Measurements from ENCODE around the gene OST4. TPM values are rescaled to one million over a fixed set of nuclear protein-coding genes. Genes with fewer than 3 reads are reported as not detected.

OST4 gene
- total RNA-seq, 4 donors from 2014 or later, result 221 to 396 (median 282) TPM

DNA sequence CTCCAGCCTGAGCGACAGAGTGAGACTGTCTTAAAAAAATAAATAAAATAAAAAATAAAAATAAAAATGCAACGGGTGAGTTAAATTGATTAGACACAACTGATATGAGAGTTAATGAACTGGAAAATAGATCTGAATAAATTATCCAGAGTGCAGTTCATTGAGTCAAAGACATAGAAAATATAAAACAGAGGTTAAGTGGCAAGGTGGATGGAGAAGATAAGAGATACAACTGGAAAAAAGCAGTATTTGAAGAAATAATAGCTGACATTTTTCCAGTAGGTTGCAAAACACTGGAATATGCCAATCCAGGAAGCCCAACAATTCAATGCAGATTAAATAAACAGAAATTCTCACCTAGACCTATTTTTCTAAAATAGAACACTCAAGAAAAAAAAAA, 36.8 kb upstream of the OST4 start:
- DNase-seq (ENCODE audit: low spot score) (no peak), ATAC-seq (ENCODE audit: low FRiP score) (no peak)
- TF ChIP-seq, protein P1, sequence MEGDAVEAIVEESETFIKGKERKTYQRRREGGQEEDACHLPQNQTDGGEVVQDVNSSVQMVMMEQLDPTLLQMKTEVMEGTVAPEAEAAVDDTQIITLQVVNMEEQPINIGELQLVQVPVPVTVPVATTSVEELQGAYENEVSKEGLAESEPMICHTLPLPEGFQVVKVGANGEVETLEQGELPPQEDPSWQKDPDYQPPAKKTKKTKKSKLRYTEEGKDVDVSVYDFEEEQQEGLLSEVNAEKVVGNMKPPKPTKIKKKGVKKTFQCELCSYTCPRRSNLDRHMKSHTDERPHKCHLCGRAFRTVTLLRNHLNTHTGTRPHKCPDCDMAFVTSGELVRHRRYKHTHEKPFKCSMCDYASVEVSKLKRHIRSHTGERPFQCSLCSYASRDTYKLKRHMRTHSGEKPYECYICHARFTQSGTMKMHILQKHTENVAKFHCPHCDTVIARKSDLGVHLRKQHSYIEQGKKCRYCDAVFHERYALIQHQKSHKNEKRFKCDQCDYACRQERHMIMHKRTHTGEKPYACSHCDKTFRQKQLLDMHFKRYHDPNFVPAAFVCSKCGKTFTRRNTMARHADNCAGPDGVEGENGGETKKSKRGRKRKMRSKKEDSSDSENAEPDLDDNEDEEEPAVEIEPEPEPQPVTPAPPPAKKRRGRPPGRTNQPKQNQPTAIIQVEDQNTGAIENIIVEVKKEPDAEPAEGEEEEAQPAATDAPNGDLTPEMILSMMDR (IDR thresholded peaks at IDR 0.05), result no peak

DNA sequence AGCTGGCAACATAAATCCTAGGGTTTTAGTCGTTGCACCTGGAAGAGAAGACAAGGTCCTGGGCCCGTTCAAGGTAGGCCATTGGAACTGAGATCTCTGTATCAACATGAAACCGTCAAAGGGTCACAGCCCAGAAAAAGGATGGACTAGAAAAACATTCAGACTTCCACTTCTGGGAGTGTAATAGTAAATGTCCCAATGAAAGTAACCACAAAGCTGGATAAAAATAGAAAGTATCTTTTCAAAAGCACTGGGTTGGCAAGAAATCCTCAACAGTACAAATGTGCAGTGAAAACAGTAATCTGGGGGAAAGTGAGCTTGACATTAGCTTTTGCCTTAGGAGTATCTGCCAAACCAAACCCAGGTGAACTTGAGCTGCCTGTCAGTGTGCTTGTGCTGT, 34.5 kb upstream of the OST4 start:
- TF ChIP-seq, protein P1 (IDR thresholded peaks at IDR 0.05), result no peak
- ATAC-seq (ENCODE audit: low FRiP score), result no peak
- DNase-seq (ENCODE audit: low spot score), result no peak

DNA sequence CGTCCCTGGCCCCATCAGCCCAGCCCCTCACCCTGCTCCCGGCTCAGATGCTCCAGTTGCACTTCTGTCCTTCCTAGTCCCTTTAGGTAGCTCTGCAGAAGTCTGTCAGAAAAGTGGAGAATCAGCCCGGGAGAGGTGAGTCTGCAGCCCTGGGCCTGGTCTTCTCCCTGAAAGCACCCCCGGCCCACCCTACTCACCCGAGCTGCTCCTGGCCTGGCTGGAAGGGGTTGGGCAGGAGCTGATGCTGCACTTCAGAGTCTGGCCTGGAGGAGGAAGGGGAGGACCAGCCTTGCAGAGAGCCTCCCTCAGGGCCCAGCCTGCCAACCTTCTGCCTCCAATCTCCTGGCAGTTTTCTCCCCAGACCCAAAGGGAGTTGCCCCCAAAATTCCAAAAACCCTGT, 30.9 kb upstream of the OST4 start:
- ATAC-seq (ENCODE audit: low FRiP score) (no peak), DNase-seq (ENCODE audit: low spot score) (no peak)
- TF ChIP-seq, protein P1 (IDR thresholded peaks at IDR 0.05), result no peak

DNA sequence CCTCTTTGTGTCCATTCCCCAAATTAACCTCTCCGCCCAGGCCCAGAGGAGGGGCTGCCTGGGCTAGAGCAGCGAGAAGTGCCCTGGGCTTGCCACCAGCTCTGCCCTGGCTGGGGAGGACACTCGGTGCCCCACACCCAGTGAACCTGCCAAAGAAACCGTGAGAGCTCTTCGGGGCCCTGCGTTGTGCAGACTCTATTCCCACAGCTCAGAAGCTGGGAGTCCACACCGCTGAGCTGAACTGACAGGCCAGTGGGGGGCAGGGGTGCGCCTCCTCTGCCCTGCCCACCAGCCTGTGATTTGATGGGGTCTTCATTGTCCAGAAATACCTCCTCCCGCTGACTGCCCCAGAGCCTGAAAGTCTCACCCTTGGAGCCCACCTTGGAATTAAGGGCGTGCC, 28.6 kb upstream of the OST4 start:
- DNase-seq (ENCODE audit: low spot score), result no peak
- ATAC-seq (ENCODE audit: low FRiP score), result no peak
- TF ChIP-seq, protein P1 (IDR thresholded peaks at IDR 0.05), result no peak

DNA sequence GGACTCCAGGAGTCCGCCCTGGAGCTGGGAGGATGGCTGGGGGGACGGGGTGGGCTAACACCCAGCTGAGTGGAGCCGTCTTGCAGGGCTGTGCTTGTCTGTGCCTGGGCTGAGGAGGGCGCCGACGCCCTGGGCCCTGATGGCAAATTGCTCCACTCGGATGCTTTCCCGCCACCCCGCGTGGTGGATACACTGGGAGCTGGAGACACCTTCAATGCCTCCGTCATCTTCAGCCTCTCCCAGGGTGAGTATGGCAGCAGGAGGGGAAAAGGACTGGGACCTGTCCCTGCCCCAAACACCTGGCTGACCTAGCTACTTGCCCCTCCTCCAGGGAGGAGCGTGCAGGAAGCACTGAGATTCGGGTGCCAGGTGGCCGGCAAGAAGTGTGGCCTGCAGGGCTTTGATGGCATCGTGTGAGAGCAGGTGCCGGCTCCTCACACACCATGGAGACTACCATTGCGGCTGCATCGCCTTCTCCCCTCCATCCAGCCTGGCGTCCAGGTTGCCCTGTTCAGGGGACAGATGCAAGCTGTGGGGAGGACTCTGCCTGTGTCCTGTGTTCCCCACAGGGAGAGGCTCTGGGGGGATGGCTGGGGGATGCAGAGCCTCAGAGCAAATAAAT, 28.0 kb upstream of the OST4 start:
- DNase-seq (ENCODE audit: low spot score) (no peak), ATAC-seq (ENCODE audit: low FRiP score) (no peak)
- TF ChIP-seq, protein P1 (IDR thresholded peaks at IDR 0.05), result no peak

DNA sequence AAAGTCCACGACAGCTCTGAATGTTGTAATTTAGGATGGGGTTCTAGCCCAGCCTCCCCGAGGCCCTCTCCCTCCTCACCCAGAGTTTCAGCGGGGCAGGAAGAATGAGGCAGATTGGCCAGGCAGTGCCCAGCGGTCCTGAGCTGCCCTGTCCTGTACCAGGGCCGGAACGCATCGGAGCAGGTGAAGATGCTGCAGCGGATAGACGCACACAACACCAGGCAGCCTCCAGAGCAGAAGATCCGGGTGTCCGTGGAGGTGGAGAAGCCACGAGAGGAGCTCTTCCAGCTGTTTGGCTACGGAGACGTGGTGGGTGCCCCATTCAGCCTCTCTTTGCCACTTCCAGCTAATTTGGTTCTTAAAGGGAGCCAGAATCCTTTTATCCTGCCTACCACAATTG, 25.9 kb upstream of the OST4 start:
- TF ChIP-seq, protein P1 (IDR thresholded peaks at IDR 0.05), result no peak
- ATAC-seq (ENCODE audit: low FRiP score), result no peak
- no peak for DNase-seq (ENCODE audit: low spot score)

DNA sequence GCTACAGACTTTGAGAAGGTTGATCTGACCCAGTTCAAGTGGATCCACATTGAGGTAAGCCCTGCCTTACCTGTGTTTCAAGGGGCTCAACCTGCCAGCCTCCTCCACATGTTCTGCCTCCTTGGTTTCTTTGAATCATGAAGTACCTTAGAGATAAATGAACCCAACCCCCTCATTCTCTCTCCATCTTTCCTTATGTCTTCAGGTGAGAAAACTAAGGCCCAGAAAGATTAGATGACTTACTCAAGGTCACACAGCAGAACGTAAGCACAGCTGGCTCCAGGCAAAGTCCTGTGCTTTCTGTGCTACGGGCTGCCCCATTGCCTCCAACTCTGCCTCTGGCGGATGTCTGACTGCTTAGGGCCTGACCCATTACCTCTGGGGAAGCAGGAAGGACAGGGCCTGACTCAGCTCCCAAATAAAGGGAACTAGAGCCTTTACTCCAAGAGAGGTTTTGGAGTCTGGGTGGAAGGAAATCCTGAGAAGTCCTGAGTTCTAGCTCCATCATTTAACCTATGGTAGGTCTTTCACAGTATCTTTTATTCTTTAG, 25.4 kb upstream of the OST4 start:
- TF ChIP-seq, protein P1 (IDR thresholded peaks at IDR 0.05), result no peak
- ATAC-seq (ENCODE audit: low FRiP score) (no peak), DNase-seq (ENCODE audit: low spot score) (no peak)
